Sigmoid colon (tissue), 4 donors: ENCODE results near the gene TMEM167B.

Experiments
- EP300 ChIP-seq, 4 donors: sonication (generic); formaldehyde crosslinking; IDR thresholded peaks; one replicate each; pipeline ENCODE4 v1.6.1; 2017; ENCODE audit warnings: antibody characterized with exemption in 4 of 4
- POLR2AphosphoS5 ChIP-seq, 4 donors: sonication (generic); formaldehyde crosslinking; IDR thresholded peaks; one replicate each; pipeline ENCODE4 v1.6.1; 2017; ENCODE audit warnings: antibody characterized with exemption in 4 of 4
- TF ChIP-seq, protein P1 (sequence below), 4 experiments: fragments of 450-650 bp in 3 of 4; fragments of 200-600 bp in 1 of 4; IDR thresholded peaks; one replicate each; pipeline ENCODE4 v1.5.1; 2016 to 2019; ENCODE audit warnings: antibody characterized with exemption in 4 of 4, mild to moderate bottlenecking in 3 of 4, moderate library complexity in 2 of 4

DNA sequence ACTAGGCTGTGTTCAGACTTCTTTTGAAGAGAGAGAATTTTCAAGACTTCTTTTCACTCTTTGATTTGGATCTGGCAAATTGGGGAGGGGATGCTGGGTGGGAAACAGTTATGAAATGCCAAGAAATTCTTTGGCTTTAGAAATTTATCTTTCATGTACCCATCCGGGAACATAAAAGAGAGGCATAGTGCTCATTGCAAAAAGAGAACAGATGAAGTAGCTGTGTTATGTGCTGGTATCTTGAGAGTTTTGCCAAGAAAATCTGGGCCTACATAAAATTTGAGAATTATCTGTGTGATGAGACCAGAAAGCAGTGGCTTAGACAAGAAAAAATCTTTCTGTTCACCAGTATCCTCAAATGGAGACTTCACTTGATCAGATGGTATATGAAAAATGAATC lies 4.3 kb downstream of the TMEM167B start:
- no peak for TF ChIP-seq POLR2AphosphoS5 (IDR thresholded peaks at IDR 0.05)
- TF ChIP-seq, protein P1, sequence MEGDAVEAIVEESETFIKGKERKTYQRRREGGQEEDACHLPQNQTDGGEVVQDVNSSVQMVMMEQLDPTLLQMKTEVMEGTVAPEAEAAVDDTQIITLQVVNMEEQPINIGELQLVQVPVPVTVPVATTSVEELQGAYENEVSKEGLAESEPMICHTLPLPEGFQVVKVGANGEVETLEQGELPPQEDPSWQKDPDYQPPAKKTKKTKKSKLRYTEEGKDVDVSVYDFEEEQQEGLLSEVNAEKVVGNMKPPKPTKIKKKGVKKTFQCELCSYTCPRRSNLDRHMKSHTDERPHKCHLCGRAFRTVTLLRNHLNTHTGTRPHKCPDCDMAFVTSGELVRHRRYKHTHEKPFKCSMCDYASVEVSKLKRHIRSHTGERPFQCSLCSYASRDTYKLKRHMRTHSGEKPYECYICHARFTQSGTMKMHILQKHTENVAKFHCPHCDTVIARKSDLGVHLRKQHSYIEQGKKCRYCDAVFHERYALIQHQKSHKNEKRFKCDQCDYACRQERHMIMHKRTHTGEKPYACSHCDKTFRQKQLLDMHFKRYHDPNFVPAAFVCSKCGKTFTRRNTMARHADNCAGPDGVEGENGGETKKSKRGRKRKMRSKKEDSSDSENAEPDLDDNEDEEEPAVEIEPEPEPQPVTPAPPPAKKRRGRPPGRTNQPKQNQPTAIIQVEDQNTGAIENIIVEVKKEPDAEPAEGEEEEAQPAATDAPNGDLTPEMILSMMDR (IDR thresholded peaks at IDR 0.05) = no peak
- no peak for TF ChIP-seq EP300 (IDR thresholded peaks at IDR 0.05)
